ENCODE data around the gene LIMK2.
A peak's percentile ranks its signal among the peaks of the same experiment; 100 is the strongest.

The LIMK2 gene

DNA sequence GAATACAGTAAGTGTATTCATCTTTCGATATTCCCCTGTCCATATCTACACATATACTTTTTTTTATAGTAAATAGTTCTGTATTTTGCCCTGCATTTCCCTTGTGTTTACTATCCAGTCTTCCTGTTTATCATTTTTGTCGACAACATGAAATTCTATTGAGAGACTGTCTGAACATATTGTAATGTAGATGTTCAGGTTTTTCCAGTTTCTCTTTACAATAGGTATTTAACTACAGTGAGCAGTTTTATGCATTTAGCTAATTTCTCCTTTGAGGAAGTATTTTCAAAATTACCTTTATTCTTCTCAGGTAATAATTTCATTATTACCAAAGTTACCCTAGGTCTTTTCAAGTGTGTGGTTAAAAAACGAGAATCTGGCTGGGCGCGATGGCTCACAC lies 63.5 kb downstream of the LIMK2 start:
- no peak for DNase-seq

DNA sequence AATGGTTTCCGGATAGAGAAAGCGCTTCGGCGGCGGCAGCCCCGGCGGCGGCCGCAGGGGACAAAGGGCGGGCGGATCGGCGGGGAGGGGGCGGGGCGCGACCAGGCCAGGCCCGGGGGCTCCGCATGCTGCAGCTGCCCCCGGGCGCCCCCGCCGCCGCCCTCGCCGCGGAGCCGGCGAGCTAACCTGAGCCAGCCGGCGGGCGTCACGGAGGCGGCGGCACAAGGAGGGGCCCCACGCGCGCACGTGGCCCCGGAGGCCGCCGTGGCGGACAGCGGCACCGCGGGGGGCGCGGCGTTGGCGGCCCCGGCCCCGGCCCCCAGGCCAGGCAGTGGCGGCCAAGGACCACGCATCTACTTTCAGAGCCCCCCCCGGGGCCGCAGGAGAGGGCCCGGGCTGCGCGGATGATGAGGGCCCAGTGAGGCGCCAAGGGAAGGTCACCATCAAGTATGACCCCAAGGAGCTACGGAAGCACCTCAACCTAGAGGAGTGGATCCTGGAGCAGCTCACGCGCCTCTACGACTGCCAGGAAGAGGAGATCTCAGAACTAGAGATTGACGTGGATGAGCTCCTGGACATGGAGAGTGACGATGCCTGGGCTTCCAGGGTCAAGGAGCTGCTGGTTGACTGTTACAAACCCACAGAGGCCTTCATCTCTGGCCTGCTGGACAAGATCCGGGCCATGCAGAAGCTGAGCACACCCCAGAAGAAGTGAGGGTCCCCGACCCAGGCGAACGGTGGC lies 64.5 kb downstream of the LIMK2 start:
- no peak for DNase-seq

DNA sequence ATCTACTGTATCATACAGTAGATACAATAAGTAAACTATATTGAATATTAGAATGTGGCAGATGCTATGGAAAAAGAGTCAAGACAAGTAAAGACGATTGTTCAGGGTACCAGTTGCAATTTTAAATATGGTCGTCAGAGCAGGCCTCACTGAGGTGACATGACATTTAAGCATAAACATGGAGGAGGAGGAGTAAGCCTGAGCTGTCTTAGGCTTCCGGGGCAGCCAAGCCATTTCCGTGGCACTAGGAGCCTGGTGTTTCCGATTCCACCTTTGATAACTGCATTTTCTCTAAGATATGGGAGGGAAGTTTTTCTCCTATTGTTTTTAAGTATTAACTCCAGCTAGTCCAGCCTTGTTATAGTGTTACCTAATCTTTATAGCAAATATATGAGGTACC lies 65.6 kb downstream of the LIMK2 start:
- no peak for DNase-seq

DNA sequence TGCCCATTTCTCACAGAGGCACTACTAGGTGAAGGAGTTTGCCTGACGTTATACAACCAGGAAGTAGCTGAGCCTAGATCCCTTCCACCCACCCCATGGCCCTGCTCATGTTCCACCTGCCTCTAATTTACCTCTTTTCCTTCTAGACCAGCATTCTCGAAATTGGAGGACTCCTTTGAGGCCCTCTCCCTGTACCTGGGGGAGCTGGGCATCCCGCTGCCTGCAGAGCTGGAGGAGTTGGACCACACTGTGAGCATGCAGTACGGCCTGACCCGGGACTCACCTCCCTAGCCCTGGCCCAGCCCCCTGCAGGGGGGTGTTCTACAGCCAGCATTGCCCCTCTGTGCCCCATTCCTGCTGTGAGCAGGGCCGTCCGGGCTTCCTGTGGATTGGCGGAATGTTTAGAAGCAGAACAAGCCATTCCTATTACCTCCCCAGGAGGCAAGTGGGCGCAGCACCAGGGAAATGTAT lies 66.1 kb downstream of the LIMK2 start:
- DNase-seq = no peak

DNA sequence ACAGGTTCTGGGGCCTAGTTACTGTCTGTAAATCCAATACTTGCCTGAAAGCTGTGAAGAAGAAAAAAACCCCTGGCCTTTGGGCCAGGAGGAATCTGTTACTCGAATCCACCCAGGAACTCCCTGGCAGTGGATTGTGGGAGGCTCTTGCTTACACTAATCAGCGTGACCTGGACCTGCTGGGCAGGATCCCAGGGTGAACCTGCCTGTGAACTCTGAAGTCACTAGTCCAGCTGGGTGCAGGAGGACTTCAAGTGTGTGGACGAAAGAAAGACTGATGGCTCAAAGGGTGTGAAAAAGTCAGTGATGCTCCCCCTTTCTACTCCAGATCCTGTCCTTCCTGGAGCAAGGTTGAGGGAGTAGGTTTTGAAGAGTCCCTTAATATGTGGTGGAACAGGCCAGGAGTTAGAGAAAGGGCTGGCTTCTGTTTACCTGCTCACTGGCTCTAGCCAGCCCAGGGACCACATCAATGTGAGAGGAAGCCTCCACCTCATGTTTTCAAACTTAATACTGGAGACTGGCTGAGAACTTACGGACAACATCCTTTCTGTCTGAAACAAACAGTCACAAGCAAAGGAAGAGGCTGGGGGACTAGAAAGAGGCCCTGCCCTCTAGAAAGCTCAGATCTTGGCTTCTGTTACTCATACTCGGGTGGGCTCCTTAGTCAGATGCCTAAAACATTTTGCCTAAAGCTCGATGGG lies 66.7 kb downstream of the LIMK2 start:
- DNase-seq = no peak

DNA sequence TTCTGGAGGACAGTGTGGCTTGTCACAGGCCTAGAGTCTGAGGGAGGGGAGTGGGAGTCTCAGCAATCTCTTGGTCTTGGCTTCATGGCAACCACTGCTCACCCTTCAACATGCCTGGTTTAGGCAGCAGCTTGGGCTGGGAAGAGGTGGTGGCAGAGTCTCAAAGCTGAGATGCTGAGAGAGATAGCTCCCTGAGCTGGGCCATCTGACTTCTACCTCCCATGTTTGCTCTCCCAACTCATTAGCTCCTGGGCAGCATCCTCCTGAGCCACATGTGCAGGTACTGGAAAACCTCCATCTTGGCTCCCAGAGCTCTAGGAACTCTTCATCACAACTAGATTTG lies 67.2 kb downstream of the LIMK2 start:
- no peak for DNase-seq

DNA sequence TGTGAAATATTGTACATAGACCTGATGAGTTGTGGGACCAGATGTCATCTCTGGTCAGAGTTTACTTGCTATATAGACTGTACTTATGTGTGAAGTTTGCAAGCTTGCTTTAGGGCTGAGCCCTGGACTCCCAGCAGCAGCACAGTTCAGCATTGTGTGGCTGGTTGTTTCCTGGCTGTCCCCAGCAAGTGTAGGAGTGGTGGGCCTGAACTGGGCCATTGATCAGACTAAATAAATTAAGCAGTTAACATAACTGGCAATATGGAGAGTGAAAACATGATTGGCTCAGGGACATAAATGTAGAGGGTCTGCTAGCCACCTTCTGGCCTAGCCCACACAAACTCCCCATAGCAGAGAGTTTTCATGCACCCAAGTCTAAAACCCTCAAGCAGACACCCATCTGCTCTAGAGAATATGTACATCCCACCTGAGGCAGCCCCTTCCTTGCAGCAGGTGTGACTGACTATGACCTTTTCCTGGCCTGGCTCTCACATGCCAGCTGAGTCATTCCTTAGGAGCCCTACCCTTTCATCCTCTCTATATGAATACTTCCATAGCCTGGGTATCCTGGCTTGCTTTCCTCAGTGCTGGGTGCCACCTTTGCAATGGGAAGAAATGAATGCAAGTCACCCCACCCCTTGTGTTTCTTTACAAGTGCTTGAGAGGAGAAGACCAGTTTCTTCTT lies 67.9 kb downstream of the LIMK2 start:
- no peak for DNase-seq

DNA sequence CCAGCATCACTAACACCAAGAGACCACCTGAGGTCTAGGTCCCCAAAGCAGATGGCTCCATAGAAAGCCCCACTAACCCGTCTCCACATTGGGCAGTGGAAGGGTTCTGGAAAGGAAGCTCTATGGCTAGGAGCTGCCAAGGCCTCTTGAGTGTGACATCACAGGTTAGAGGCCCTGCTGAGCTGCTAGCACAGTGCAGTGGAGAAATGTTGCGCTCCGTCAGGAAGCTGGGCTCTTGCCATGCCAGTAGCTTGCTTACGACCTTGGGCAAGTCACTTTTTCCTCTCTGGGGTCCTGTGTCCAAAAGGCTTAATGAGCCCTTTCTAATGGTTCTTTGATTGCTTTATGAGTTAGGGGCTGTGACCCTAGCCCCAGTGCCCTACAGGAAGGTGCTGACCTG lies 69.6 kb downstream of the LIMK2 start:
- DNase-seq = no peak

DNA sequence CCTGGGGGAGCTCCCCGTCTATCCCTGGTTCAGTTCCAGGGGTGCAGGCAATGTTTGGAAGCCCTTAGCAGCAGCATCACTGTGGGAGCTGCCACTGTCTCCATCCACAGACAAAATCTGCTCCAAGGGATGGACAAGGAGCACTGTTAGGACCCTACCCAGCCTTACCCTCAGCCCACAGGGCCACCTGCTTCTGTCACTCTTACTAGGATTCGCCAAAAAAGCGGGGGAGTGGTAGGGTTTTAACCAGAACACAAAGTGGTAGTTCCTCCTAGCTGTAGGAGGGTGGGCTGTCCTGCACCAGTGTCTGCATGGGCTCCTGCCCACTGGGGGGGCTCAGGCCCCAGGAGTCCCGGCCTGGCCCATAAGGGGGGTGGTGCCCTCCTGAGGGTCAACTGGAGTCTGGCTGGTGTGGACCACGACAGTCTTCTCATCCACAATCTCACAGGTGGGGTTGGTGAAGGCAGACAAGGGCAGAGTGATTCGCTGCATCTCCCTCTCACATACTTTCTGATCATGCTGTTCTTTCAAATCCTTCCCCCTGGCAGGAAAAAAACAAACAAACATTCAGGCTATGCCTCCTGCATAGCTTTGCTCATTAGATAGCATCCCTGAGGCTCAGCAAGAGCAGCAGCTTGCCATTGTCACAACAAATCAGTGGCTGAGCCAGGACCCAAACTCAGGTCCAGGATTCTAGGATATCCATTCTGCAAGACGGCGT lies 70.8 kb downstream of the LIMK2 start:
- DNase-seq = no peak

DNA sequence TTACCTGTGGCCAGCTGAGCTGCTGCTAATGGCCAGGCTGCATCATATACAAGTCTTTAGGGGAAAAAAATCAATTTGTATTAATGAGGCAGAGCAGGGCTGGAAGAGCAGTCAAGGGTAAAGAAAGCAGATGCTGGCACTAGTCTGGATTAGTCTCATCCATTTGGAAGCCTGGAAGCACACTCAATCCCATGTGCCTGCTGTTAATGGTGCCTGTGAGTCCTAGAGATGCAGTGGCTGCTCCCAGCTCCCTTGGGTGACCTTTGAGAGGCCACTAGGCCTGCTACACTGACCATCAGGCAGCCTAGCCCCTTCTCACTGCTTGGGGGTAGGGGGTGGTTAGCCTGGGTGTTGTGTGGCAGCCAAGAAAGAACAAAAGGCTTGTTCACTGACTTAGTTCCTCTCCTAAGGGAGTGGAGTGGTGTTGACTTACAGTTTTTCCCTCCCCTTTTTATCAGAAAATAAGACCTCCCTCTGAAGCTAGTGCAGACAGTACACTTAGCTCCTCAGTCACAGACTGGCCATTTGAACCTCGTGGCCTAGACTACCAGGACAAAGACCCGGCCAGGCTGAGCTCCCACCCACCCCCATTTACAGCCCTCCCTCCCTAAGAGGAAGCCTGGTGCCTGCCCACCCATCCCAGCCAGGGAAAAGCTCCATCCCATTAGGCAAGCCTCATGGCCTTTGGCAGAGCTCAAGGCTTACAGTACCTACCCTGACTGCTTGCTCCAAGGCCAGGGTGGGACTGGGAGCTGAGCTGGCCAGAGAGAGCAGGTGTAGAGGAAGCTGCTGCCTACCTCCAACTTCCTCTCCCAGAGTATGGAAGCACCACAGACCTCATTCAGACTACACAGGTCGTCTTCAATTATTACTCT lies 72.4 kb downstream of the LIMK2 start:
- DNase-seq = no peak

DNA sequence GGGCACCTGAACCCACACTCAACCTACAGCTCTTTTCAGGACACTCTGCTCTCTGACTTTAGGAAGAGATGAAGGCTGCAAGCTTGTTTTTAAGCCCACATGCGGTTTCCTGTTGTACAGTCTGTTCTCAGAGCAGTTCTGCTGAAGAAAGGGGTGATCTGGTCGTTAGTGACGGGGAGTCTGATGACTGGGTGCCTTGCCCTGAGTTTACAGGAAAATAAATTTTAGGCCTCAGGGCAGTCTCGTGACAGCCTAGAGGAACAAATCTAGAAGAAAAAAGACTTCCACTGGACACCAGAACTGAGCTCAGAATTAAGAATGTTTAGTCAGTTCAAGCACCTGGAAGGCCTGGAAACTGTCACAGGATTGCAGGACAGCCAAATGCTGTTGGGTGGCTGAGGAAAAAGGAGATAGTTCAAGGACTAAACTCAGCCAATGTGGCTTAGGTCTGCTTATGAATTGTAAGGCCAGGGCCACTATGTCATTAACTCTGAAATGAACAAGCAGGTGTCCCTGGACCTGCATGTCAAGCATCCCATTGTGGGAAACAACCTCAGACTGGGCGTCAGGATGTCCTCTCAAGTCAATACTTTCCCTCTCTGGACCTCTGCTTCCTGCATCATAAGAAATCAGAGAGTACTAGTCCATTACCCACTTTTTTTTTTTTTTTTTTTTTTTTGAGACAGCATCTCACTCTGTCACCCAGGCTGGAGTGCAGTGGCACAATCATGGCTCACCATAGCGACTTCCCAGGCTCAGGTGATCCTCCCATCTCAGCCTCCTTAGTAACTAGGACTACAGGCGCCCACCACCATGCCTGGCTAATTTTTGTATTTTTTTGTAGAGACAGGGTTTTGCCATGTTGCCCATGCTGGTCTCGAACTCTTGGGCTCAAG lies 74.5 kb downstream of the LIMK2 start:
- no peak for DNase-seq

DNA sequence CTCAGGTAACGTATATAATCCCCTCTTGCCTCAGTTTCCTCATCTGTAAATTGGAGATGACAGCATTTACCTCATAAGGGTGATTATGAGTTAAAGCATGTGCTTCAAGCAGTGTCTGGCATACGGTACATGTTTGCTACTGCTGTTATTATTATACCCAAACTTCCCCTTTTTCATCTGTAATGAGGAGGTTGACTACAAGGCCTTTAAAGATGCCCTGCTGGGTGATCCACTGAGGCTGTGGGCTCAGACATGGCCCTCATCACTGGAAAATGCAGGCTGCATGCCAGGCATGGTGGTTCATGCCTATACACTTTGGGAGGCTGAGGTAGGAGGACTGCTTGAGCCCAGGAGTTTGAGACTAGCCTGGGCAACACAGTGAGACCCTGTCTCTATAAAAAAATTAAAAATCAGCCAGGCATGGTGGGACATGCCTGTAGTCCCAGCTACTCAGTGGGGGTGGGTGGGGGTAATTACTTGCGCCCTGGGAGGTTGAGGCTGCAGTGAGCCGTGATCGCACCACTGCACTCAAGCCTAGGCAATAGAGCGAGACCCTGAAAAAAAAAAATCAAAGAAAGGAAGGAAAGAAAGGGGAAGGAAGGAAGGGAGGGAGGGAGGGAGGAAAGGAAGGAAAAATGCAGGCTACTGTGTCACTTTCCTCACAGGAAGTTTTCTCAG lies 75.9 kb downstream of the LIMK2 start:
- DNase-seq = no peak

DNA sequence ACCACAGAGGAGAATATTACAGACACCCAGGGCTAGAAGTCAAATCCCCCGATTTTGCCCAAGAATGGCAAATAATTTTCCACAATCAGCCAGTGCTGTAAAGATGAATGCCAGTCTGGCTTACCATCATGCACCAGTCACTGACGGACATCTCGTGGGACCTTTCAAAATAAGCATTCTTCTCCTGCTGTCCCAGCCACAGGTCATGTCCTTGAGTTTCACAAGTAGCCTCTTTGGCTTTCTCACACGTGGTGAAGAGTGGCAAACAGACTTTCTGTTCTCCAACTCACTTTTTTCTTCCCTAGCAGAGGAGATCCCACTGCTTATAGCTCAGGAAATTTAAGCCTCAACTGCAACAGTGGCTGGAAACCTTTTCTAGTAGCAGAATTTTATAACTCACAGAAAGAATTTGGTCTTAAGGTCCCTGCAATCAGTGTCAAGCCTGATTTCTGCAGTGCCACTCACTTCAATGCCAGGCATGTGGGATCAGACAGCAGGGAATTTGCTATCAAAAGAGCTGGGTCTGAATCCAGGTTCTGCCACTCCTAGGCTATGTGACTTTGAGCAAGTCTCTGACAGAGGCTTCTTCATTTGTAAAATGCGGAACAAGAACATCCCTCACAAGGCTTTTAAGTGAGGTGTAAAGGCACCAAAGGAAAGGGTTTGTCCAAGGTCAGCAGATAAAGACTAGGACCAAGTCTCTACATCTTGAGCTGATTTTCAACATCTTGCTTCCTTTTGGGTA lies 76.6 kb downstream of the LIMK2 start:
- no peak for DNase-seq

DNA sequence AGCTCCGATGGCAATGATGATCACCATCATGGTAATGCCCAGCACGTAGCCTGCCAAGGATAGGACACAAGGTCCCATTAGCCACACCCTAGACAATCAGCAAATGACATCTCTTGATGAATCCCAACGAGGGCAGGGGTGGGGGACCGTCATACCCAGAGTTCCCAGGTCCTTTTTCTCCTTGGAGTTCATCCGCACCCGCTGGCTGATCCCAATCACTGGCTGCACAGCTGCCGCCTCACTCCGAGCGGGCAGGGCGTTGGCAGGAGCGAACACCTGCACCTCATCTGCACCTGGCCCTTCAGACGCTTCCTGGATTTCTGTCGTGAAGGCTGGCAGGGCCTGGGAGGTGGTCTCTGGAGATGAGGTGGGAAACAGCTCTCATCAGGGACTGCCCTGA lies 77.2 kb downstream of the LIMK2 start:
- peak; percentile 49 for DNase-seq

DNA sequence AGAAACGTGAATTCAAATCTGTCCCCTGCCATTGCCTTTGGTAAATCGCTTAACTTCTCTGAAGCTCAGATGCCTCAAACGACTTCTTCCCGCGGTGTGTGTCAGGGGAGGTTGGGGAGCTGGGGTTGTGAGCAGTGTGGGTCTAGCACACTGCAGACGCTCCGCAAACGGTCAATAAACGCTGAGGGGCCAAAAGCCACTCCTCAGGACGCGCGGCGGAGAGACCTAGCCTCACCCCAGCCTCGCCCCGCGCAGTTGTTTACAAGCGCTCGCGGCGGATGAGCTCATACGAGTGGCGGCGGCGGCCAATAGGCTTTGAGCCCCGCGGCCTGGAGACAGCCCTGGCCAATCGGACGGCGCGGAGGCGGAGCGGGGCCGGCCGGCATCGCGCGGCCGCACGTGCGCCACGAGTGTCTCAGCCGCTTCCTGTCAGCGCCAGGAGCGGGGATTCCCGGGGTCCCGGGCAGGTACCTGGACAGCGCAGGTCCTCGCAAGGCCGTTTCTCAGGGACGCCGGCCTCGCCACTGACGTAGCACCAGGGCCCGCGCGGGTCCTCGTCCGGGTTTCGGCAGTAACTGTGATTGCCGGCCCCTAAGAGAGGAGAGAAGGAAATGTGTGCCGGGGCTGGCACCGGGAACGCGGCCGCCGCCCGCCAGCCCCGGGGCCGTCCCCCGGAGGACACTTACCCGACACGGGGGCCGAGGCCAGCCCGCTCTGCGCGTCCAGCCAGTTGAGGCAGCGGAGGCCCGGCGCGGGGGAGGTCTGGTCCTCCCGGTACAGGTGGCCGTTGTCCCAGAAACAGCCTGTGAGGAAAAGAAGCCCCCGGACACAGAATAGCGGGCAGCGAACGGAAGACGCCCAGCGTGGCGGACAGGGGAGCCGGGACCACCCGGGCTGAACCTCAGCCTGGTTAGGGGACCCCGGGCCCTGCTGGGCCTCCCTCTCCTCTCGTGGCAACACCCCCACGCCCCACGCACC lies 78.7 kb downstream of the LIMK2 start:
- DNase-seq = peak; percentile 78

DNA sequence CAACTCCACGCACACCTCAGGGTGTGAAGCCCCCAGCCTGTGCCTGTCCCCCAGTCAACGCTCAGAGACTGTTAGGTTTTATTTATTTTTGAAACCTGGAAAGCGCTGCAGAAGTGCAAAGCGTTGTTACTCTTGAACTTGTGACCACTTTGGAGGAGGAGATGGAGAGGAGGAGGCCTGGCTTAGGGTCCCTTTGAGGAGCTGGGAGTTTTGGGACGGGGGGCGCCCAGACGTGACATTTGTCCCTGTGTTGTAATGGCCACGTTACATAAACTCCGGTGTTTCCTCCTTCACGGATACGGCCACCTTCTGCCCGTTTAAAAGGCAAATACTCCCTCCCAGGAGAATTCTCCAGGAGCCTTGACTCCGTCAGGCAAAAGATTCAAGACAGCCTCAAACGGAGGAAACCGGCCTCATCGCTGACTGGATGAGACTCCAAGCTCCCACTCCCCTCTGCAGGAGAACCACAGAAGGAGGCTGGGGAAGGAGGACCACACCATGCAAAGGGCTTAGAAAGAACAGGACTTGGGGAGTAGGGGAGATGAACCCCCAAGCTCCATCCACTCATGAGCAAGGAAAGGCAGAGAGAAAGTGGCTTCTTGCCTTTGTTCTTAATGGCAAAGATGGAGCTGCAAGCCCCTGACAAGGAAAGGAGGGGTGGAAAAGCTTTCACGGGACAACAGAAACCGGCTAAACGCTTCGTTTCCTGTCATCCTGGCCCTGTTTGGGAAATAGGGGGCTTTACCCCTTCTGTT lies 79.6 kb downstream of the LIMK2 start:
- DNase-seq = no peak

DNA sequence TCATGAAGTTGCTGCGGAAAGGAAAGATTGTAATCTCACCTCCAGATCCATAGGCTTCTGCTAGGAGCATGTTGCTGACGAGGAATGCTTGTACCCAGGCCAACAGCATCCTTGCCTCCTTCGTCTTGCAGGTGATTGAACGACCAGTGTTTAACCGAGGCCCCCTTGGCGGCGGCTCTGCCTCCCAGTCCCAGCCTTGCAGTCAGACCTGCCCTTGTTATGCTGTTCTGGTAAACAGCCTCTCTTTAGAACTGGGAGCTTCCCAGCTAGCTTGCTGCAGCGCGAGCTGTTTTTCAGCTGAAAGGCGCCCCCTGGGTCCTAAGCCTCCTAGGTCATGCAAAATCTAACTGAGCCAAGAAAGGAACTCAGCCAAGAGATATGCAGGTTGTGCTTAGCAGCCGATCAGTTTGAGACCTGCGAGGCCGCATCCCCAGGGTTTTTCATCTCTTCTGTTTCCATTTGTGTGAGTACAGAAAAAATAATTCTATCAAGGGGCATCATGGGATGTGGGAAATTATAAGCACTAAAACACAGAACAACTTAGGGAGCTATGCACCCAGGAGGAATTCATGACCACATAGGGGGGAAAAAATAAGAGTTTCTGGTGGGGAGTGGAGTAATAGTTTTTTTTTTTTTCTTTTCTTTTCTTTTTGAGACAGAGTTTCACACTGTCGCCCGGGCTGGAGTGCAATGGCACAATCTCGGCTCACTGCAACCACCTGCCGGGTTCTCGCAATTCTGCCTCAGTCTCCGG lies 80.3 kb downstream of the LIMK2 start, which contains the start of gene PIK3IP1:
PIK3IP1 (minus strand) TSS at position 253 of the 754 bp plus-strand sequence; CDS start at position 109, 144 bp downstream.
- peak; percentile 57 for DNase-seq
